ENCODE measurements around the gene STK17B.

Gene STK17B

GRCh38 chr2:196104066-196104465 lies 67.3 kb downstream of the STK17B start:
- no peaks in the 10 kb centered on the region for H3K9me3 ChIP-seq (ENCODE audit: control insufficient read depth, insufficient read depth, low read length)
- H3K9me2 ChIP-seq (replicated peaks; ENCODE audit: control insufficient read depth, low read length) = no peaks in the 10 kb centered on the region
- no peaks in the 10 kb centered on the region for H3K36me3 ChIP-seq (ENCODE audit: control insufficient read depth, low read length)
- H3K27me3 ChIP-seq (ENCODE audit: control insufficient read depth, low read length) = no peaks in the 10 kb centered on the region
- no peaks in the 10 kb centered on the region for H3K79me2 ChIP-seq (ENCODE audit: control insufficient read depth, low read length)
- no peak overlapping the region for H3K4me2 ChIP-seq (ENCODE audit: low read length)
- H4K20me1 ChIP-seq (ENCODE audit: control insufficient read depth, insufficient read depth, low read depth, low read length) = no peaks in the 10 kb centered on the region
- H3F3A ChIP-seq (ENCODE audit: control insufficient read depth, insufficient read depth) = no peaks in the 10 kb centered on the region
- TF ChIP-seq EZH2phosphoT487 (IDR thresholded peaks at IDR 0.05; ENCODE audit: borderline replicate concordance, low read length) = no peak
- no peak overlapping the region for H3K4me3 ChIP-seq (ENCODE audit: low read length)
- peaks cover 33% of the 10 kb centered on the region for H3K4me1 ChIP-seq (ENCODE audit: control insufficient read depth, low read length)
- H3K27ac ChIP-seq (ENCODE audit: low read depth, low read length) = no peak overlapping the region

GRCh38 chr2:196103626-196104025 lies 67.8 kb downstream of the STK17B start:
- Histone ChIP-seq H3K79me2 (ENCODE audit: control insufficient read depth, low read length) (no peaks in the 10 kb centered on the region), H3K4me1 (ENCODE audit: control insufficient read depth, low read length) (peaks cover 33% of the 10 kb centered on the region), H4K20me1 (ENCODE audit: control insufficient read depth, insufficient read depth, low read depth, low read length) (no peaks in the 10 kb centered on the region), H3K4me3 (ENCODE audit: low read length) (no peak overlapping the region), H3K9me2 (replicated peaks; ENCODE audit: control insufficient read depth, low read length) (no peaks in the 10 kb centered on the region), H3K27me3 (ENCODE audit: control insufficient read depth, low read length) (no peaks in the 10 kb centered on the region), H3K36me3 (ENCODE audit: control insufficient read depth, low read length) (no peaks in the 10 kb centered on the region), H3F3A (ENCODE audit: control insufficient read depth, insufficient read depth) (no peaks in the 10 kb centered on the region), H3K4me2 (ENCODE audit: low read length) (no peak overlapping the region), H3K27ac (ENCODE audit: low read depth, low read length) (no peak overlapping the region), H3K9me3 (ENCODE audit: control insufficient read depth, insufficient read depth, low read length) (no peaks in the 10 kb centered on the region)
- no peak for TF ChIP-seq CTCF (IDR thresholded peaks at IDR 0.05; ENCODE audit: low read depth, low read length, poor library complexity, severe bottlenecking)

- Histone ChIP-seq H3K4me1 (ENCODE audit: control insufficient read depth, low read length) (peaks cover 33% of the 10 kb centered on the region), H3K4me2 (ENCODE audit: low read length) (no peak overlapping the region)
Observed at GRCh38 chr2:196101325-196101991, 69.9 kb downstream of the STK17B start.

More at GRCh38 chr2:196101325-196101991, 69.9 kb downstream of the STK17B start:
- Histone ChIP-seq H3K9me2 (replicated peaks; ENCODE audit: control insufficient read depth, low read length) (no peaks in the 10 kb centered on the region), H3K27ac (ENCODE audit: low read depth, low read length) (no peak overlapping the region), H4K20me1 (ENCODE audit: control insufficient read depth, insufficient read depth, low read depth, low read length) (no peaks in the 10 kb centered on the region), H3K9me3 (ENCODE audit: control insufficient read depth, insufficient read depth, low read length) (no peaks in the 10 kb centered on the region), H3K36me3 (ENCODE audit: control insufficient read depth, low read length) (no peaks in the 10 kb centered on the region), H3K4me3 (ENCODE audit: low read length) (no peak overlapping the region), H3K79me2 (ENCODE audit: control insufficient read depth, low read length) (no peaks in the 10 kb centered on the region), H3F3A (ENCODE audit: control insufficient read depth, insufficient read depth) (no peaks in the 10 kb centered on the region), H3K27me3 (ENCODE audit: control insufficient read depth, low read length) (no peaks in the 10 kb centered on the region)
- no peak for TF ChIP-seq CTCF (IDR thresholded peaks at IDR 0.05; ENCODE audit: low read depth, low read length, poor library complexity, severe bottlenecking)
- TF ChIP-seq EZH2phosphoT487 (IDR thresholded peaks at IDR 0.05; ENCODE audit: borderline replicate concordance, low read length) = no peak
